HUES6 (cell line): ENCODE measurements around the gene NT5C2.

Experiments used
- H3K27ac ChIP-seq: 2 replicates; pipeline ENCODE4 v1.7.0; 2013; ENCODE audit warnings: low read depth, mild to moderate bottlenecking, low read length, inconsistent platforms
- H3K27me3 ChIP-seq: 2 replicates; pipeline ENCODE4 v1.6.1; 2013; ENCODE audit warnings: low read length; ENCODE audit not compliant: control insufficient read depth, insufficient read depth
- H3K36me3 ChIP-seq: 2 replicates; pipeline ENCODE4 v1.6.1; 2013; ENCODE audit warnings: low read length; ENCODE audit not compliant: control insufficient read depth, insufficient read depth
- H3K4me1 ChIP-seq: 2 replicates; pipeline ENCODE4 v1.6.1; 2013; ENCODE audit warnings: low read length; ENCODE audit not compliant: control insufficient read depth, insufficient read depth
- H3K4me3 ChIP-seq: 2 replicates; pipeline ENCODE4 v1.5.1; 2013; ENCODE audit warnings: low read depth, low read length
- H3K9ac ChIP-seq: one replicate; pipeline ENCODE4 v1.6.1; 2013; ENCODE audit warnings: mild to moderate bottlenecking, low read length
- H3K9me3 ChIP-seq: 2 replicates; pipeline ENCODE4 v1.6.1; 2013; ENCODE audit warnings: low read depth, low read length; ENCODE audit not compliant: control insufficient read depth, insufficient read depth

Gene NT5C2

GRCh38 chr10:103123282-103124024 is 69.6 kb downstream of the NT5C2 start:
- Histone ChIP-seq H3K9ac (no peak overlapping the region), H3K9me3 (no peaks in the 10 kb centered on the region), H3K4me3 (no peak overlapping the region), H3K36me3 (peaks cover 14% of the 10 kb centered on the region), H3K27me3 (no peaks in the 10 kb centered on the region), H3K27ac (no peak overlapping the region), H3K4me1 (no peaks in the 10 kb centered on the region; the same call in 1 of the 2 replicates)

GRCh38 chr10:103120977-103121735 is 71.9 kb downstream of the NT5C2 start:
- no peak overlapping the region for H3K9ac ChIP-seq
- no peaks in the 10 kb centered on the region for H3K27me3 ChIP-seq
- H3K27ac ChIP-seq: no peak overlapping the region
- H3K36me3 ChIP-seq: peaks cover 9% of the 10 kb centered on the region; the same call in 1 of the 2 replicates
- no peaks in the 10 kb centered on the region for H3K9me3 ChIP-seq
- no peak overlapping the region for H3K4me3 ChIP-seq
- no peaks in the 10 kb centered on the region; the same call in 1 of the 2 replicates for H3K4me1 ChIP-seq

GRCh38 chr10:103120546-103120945 is 72.5 kb downstream of the NT5C2 start:
- peaks cover 7% of the 10 kb centered on the region; the same call in 1 of the 2 replicates for H3K36me3 ChIP-seq
- H3K27me3 ChIP-seq: no peaks in the 10 kb centered on the region
- no peaks in the 10 kb centered on the region; the same call in 1 of the 2 replicates for H3K4me1 ChIP-seq
- no peak overlapping the region for H3K4me3 ChIP-seq
- no peak overlapping the region for H3K27ac ChIP-seq
- H3K9ac ChIP-seq: no peak overlapping the region
- no peaks in the 10 kb centered on the region for H3K9me3 ChIP-seq

- H3K27ac ChIP-seq: no peak overlapping the region
- no peaks in the 10 kb centered on the region for H3K9me3 ChIP-seq
- H3K9ac ChIP-seq: no peak overlapping the region
- 0 out of 2 replicates have a peak, but pooled peaks cover 3% of the 10 kb centered on the region for H3K4me1 ChIP-seq
- no peaks in the 10 kb centered on the region for H3K36me3 ChIP-seq
- no peak overlapping the region for H3K4me3 ChIP-seq
- no peaks in the 10 kb centered on the region for H3K27me3 ChIP-seq
Measured at GRCh38 chr10:103117247-103117646, 75.8 kb downstream of the NT5C2 start.

- H3K27ac ChIP-seq: no peak overlapping the region
- H3K9ac ChIP-seq: no peak overlapping the region
- H3K4me3 ChIP-seq: no peak overlapping the region
- H3K27me3 ChIP-seq: no peaks in the 10 kb centered on the region
- peaks cover 16% of the 10 kb centered on the region for H3K4me1 ChIP-seq
- H3K9me3 ChIP-seq: no peaks in the 10 kb centered on the region
- H3K36me3 ChIP-seq: no peaks in the 10 kb centered on the region
Measured at GRCh38 chr10:103114876-103115275, 78.2 kb downstream of the NT5C2 start.

- no peak overlapping the region for H3K4me3 ChIP-seq
- no peak overlapping the region for H3K27ac ChIP-seq
- H3K9ac ChIP-seq: no peak overlapping the region
Measured at GRCh38 chr10:103111918-103112877, 80.9 kb downstream of the NT5C2 start.

GRCh38 chr10:103111031-103111917 is 81.8 kb downstream of the NT5C2 start:
- H3K4me3 ChIP-seq: no peak overlapping the region
- H3K27ac ChIP-seq: no peak overlapping the region
- no peaks in the 10 kb centered on the region for H3K27me3 ChIP-seq
- no peak overlapping the region for H3K9ac ChIP-seq
- H3K36me3 ChIP-seq: peaks cover under 1% of the 10 kb centered on the region; the same call in 1 of the 2 replicates
- peaks cover 16% of the 10 kb centered on the region for H3K4me1 ChIP-seq
- H3K9me3 ChIP-seq: no peaks in the 10 kb centered on the region

More at GRCh38 chr10:103111918-103112877, 80.9 kb downstream of the NT5C2 start:
- H3K36me3 ChIP-seq: no peaks in the 10 kb centered on the region
- H3K9me3 ChIP-seq: no peaks in the 10 kb centered on the region
- H3K27me3 ChIP-seq: no peaks in the 10 kb centered on the region
- H3K4me1 ChIP-seq: peaks cover 16% of the 10 kb centered on the region

- H3K27me3 ChIP-seq: no peaks in the 10 kb centered on the region
- H3K4me1 ChIP-seq: peaks cover 16% of the 10 kb centered on the region
- no peaks in the 10 kb centered on the region for H3K9me3 ChIP-seq
- peaks cover 9% of the 10 kb centered on the region; the same call in 1 of the 2 replicates for H3K36me3 ChIP-seq
- H3K9ac ChIP-seq: no peak overlapping the region
- no peak overlapping the region for H3K4me3 ChIP-seq
- H3K27ac ChIP-seq: no peak overlapping the region
Measured at GRCh38 chr10:103110407-103110806, 82.7 kb downstream of the NT5C2 start.

GRCh38 chr10:103109821-103110220 is 83.3 kb downstream of the NT5C2 start:
- Histone ChIP-seq H3K9ac (no peak overlapping the region), H3K4me3 (no peak overlapping the region), H3K9me3 (no peaks in the 10 kb centered on the region), H3K27me3 (no peaks in the 10 kb centered on the region), H3K36me3 (peaks cover 12% of the 10 kb centered on the region; the same call in 1 of the 2 replicates), H3K4me1 (peaks cover 15% of the 10 kb centered on the region), H3K27ac (no peak overlapping the region)

- H3K27ac ChIP-seq: no peak overlapping the region
- H3K36me3 ChIP-seq: peaks cover 27% of the 10 kb centered on the region
- H3K4me3 ChIP-seq: no peak overlapping the region
- H3K9me3 ChIP-seq: no peaks in the 10 kb centered on the region
- H3K9ac ChIP-seq: no peak overlapping the region
- H3K4me1 ChIP-seq: peaks cover 14% of the 10 kb centered on the region
- H3K27me3 ChIP-seq: no peaks in the 10 kb centered on the region
Measured at GRCh38 chr10:103106539-103106938, 86.5 kb downstream of the NT5C2 start.
